GM19193 (cell line): Measurements from ENCODE around the gene OSER1.

ENCODE experiments used
- POLR2A ChIP-seq: IDR thresholded peaks from 4 replicates; pipeline ENCODE4 v1.6.1; 2011; ENCODE audit not compliant: insufficient read depth, insufficient read length; ENCODE audit errors: extremely low read depth

OSER1 gene

GRCh38 chr20:44173846-44174245 is 36.7 kb downstream of the OSER1 start:
- TF ChIP-seq POLR2A = no peak

- no peak for TF ChIP-seq POLR2A
These were observed 37.5 kb downstream of the OSER1 start for GRCh38 chr20:44173116-44173515.

- TF ChIP-seq POLR2A = no peak
These were observed 38.0 kb downstream of the OSER1 start for GRCh38 chr20:44172572-44172950.

- TF ChIP-seq POLR2A = no peak
These were observed 38.6 kb downstream of the OSER1 start for GRCh38 chr20:44171775-44172571.

GRCh38 chr20:44170816-44171410 is 39.7 kb downstream of the OSER1 start:
- TF ChIP-seq POLR2A = no peak

- no peak for TF ChIP-seq POLR2A
These were observed 42.8 kb downstream of the OSER1 start for GRCh38 chr20:44167736-44168135.

GRCh38 chr20:44166477-44166876 is 44.1 kb downstream of the OSER1 start:
- TF ChIP-seq POLR2A = no peak

GRCh38 chr20:44166008-44166407 is 44.6 kb downstream of the OSER1 start:
- TF ChIP-seq POLR2A = no peak

GRCh38 chr20:44160133-44160532 is 50.4 kb downstream of the OSER1 start:
- no peak for TF ChIP-seq POLR2A

- no peak for TF ChIP-seq POLR2A
These were observed 50.9 kb downstream of the OSER1 start for GRCh38 chr20:44159711-44160110.

GRCh38 chr20:44159125-44159524 is 51.4 kb downstream of the OSER1 start:
- no peak for TF ChIP-seq POLR2A

GRCh38 chr20:44157061-44157460 is 53.5 kb downstream of the OSER1 start:
- TF ChIP-seq POLR2A = no peak

- no peak for TF ChIP-seq POLR2A
These were observed 56.0 kb downstream of the OSER1 start for GRCh38 chr20:44154521-44155001.

GRCh38 chr20:44153636-44154043 is 56.9 kb downstream of the OSER1 start:
- no peak for TF ChIP-seq POLR2A

- TF ChIP-seq POLR2A = no peak
These were observed 58.8 kb downstream of the OSER1 start for GRCh38 chr20:44151621-44152416.
